Ovary (tissue), 9 donors: Measurements from ENCODE around the gene SVOPL. TPM values are rescaled to one million over a fixed set of nuclear protein-coding genes. Genes with fewer than 3 reads are reported as not detected.
A peak's percentile ranks its signal among the peaks of the same experiment; 100 is the strongest.

Experiments
- DNase-seq, 5 donors: peaks; one replicate each; pipeline ENCODE4 v3.0.0-alpha.2; 2019 to 2020
- H3K27ac ChIP-seq, 2 donors: fragments of 200-600 bp; one replicate each; pipeline versions ENCODE4 v1.5.1 to v1.8.0; 2019 to 2022
- H3K27me3 ChIP-seq: fragments of 200-600 bp; one replicate; pipeline ENCODE4 v1.8.0; 2022
- H3K36me3 ChIP-seq: fragments of 200-600 bp; sonication (generic); one replicate; pipeline ENCODE4 v1.5.1; 2019
- H3K4me1 ChIP-seq: one replicate; pipeline ENCODE4 v1.8.1; 2013; ENCODE audit warnings: mild to moderate bottlenecking, moderate library complexity; ENCODE audit not compliant: insufficient read depth
- H3K4me3 ChIP-seq: fragments of 200-600 bp; sonication (generic); one replicate; pipeline ENCODE4 v1.5.1; 2017
- H3K9me3 ChIP-seq, 2 donors: fragments of 200-600 bp in 1 of 2; sonication (generic) in 1 of 2; one replicate each; pipeline versions ENCODE4 v1.5.1 to v1.8.1; 2013 to 2019; ENCODE audit warnings: mild to moderate bottlenecking in 1 of 2, moderate library complexity in 1 of 2
- CTCF ChIP-seq, 3 donors: fragments of 450-650 bp in 2 of 3; fragments of 200-600 bp in 1 of 3; IDR thresholded peaks; one replicate each; pipeline versions ENCODE4 v1.5.1 to v1.8.0; 2016 to 2022; ENCODE audit warnings: antibody characterized with exemption in 3 of 3, mild to moderate bottlenecking in 1 of 3
- EP300 ChIP-seq: sonication (generic); formaldehyde crosslinking; IDR thresholded peaks from one replicate; pipeline ENCODE4 v1.6.1; 2017; ENCODE audit warnings: antibody characterized with exemption
- POLR2A ChIP-seq: fragments of 450-650 bp; IDR thresholded peaks from one replicate; pipeline ENCODE4 v1.6.1; 2017; ENCODE audit warnings: antibody characterized with exemption, mild to moderate bottlenecking, moderate library complexity
- whole genome bisulfite sequencing, 3 donors: extraction: QIAGEN DNeasy Blood & Tissue Kit in 1 of 3; methylation state at CpG; one replicate each; pipeline versions ENCODE4 v1.1.5 to v1.1.7; 2013 to 2017; 5-methylcytosine and 5-hydroxymethylcytosine counted together
- intact Hi-C, 4 donors: fragments of 100-400 bp; cut with DNase I; formaldehyde crosslinking; loops; one replicate each; pipeline versions ENCODE4 v1.11.0 to v1.15.1; 2022 to 2023
- polyA plus RNA-seq, 2 donors: library from polyadenylated mRNA; stranded (reverse); fragments of 200-250 nt in 1 of 2; fragments of 350-450 nt in 1 of 2; fragmentation: Illumina TruSeq in 1 of 2; extraction: RNeasy Lipid Tissue Mini Kit (QIAGEN cat#74804) in 1 of 2; gene quantifications; one replicate each; pipeline ENCODE4 v1.2.3, GENCODE V29; 2013 to 2014
- total RNA-seq, 7 donors: library from RNA; depleted of rRNA in 2 of 7; stranded (reverse); fragments of >200 nt in 2 of 7; fragmentation: NEBNext Ultra II Directional in 3 of 7; extraction: Animal tissue kit (Norgen Biotek cat#: 25700) in 3 of 7; gene quantifications; one replicate each; pipeline versions ENCODE4 v1.1.0 to v1.2.4, GENCODE V29; 2016 to 2023
- donor health status: DM: no; HTN: no; CAD: no; lungs with moderate emphysema.
- donor health status: DM: no; HTN: no; CAD: no.
- donor health status: Bipolar disorder and iron deficiency.
- donor health status: DM: yes; HTN: yes; CAD: no.
- donor health status: DM: no; HTN: no; CAD: no.
- donor health status: DM: yes; HTN: yes; CAD: no.

Gene SVOPL
- total and polyA plus RNA-seq, 9 donors, result 0.08 to 1.3 (median 0.85) TPM; not detected in 1

GRCh38 chr7:138667535-138668228 is 33.5 kb downstream of the SVOPL start:
- Histone ChIP-seq H3K4me1 (peaks cover 7% of the 10 kb centered on the region), H3K36me3 (no peaks in the 10 kb centered on the region), H3K27me3 (no peaks in the 10 kb centered on the region), H3K27ac (peak overlapping the region in 1 of 2 donors; percentile 64), H3K4me3 (no peak overlapping the region), H3K9me3 (no peaks in the 10 kb centered on the region)
- intact Hi-C loops, result no loop called here
- no peak for DNase-seq
- 92 to 94% (median 93%) methylated on average over 6 of the region's 6 CpGs for WGBS, 3 donors
- no peak for TF ChIP-seq EP300
- no peak for TF ChIP-seq POLR2A
- no peak for TF ChIP-seq CTCF (IDR thresholded peaks at IDR 0.05)

- H3K36me3 ChIP-seq, result no peaks in the 10 kb centered on the region
- H3K4me3 ChIP-seq, result no peak overlapping the region
- no peaks in the 10 kb centered on the region for H3K27me3 ChIP-seq
- intact Hi-C loops, result no loop called here
- peaks cover 7% of the 10 kb centered on the region for H3K4me1 ChIP-seq
- H3K27ac ChIP-seq, result peak overlapping the region in 1 of 2 donors; percentile 64
- H3K9me3 ChIP-seq, result no peaks in the 10 kb centered on the region
- WGBS, 3 donors, result 0 to 1% (median 0%) methylated on average over 2 of the region's 2 CpGs
- TF ChIP-seq POLR2A, result no peak
- no peak for TF ChIP-seq CTCF (IDR thresholded peaks at IDR 0.05)
- TF ChIP-seq EP300, result no peak
- peak in 1 of 5 donors; percentile 20 for DNase-seq
Observed at GRCh38 chr7:138666385-138666784, 34.8 kb downstream of the SVOPL start.

GRCh38 chr7:138665669-138666140 is 35.5 kb downstream of the SVOPL start:
- TF ChIP-seq CTCF (IDR thresholded peaks at IDR 0.05), result no peak
- TF ChIP-seq POLR2A, result no peak
- TF ChIP-seq EP300, result no peak
- DNase-seq, result no peak
- intact Hi-C loops, result no loop called here
- H3K9me3 ChIP-seq, result no peaks in the 10 kb centered on the region
- H3K4me1 ChIP-seq, result peaks cover 7% of the 10 kb centered on the region
- no peaks in the 10 kb centered on the region for H3K36me3 ChIP-seq
- peak overlapping the region in 1 of 2 donors; percentile 64 for H3K27ac ChIP-seq
- H3K27me3 ChIP-seq, result no peaks in the 10 kb centered on the region
- WGBS, 3 donors, result 27 to 35% (median 30%) methylated on average over 4 of the region's 4 CpGs
- no peak overlapping the region for H3K4me3 ChIP-seq

DNA sequence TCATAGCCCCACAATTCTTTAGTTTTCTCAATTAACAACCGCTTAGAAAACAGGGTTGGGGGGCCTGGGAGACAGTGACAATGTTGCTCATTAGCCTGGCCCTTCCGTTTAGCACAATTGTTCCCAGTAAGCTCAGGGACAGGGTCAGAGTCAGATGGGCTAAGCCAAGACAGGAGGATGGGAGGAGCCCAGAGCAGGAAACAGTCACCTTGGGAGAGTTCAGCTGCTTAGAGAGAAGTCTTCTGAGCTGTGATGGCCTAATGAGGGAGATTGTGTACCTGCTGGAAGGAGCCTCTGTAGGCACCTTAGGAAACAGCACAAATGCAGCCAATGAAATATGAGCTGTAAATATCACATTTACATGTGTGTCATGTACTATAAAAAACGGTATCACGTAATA is 35.9 kb downstream of the SVOPL start:
- Histone ChIP-seq H3K27ac (peak overlapping the region in 1 of 2 donors; percentile 64), H3K27me3 (no peaks in the 10 kb centered on the region), H3K9me3 (no peaks in the 10 kb centered on the region), H3K36me3 (no peaks in the 10 kb centered on the region), H3K4me1 (peaks cover 7% of the 10 kb centered on the region), H3K4me3 (no peak overlapping the region)
- no peak for TF ChIP-seq CTCF (IDR thresholded peaks at IDR 0.05)
- no peak for TF ChIP-seq EP300
- no peak for TF ChIP-seq POLR2A
- WGBS, 3 donors, result 74 to 82% (median 81%) methylated on average over 4 of the region's 4 CpGs
- intact Hi-C loops, result no loop called here
- no peak for DNase-seq
